GM18498 (cell line): ENCODE data around the gene GRAMD2A.

Source experiments
- ATAC-seq: cut with Tn5 transposase; IDR thresholded peaks from one replicate; pipeline ENCODE4 v1.9.1; 2021; ENCODE audit warnings: mild to moderate bottlenecking, moderate library complexity; ENCODE audit not compliant: unreplicated experiment

GRAMD2A gene

DNA sequence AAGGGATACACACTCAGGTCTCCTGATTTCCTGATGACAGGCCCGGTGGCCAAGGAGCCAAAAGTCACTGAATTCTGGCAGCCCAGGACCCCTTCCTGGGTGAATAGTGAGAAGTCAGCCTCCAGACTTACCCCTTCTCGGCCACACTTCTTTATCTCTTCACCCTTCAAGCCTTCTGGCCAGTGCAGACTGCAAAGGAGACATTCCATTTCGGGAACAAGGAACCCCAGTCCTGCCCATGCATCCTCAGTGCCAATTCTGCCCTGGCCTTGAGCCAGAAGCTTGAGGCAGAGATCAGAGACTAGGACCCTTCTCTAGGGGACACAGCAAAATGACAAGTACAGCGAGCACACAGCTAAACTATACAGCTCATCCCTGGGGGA lies 28.8 kb downstream of the GRAMD2A start:
- no peak for ATAC-seq

GRCh38 chr15:72168131-72168807 lies 29.3 kb downstream of the GRAMD2A start:
- no peak for ATAC-seq

DNA sequence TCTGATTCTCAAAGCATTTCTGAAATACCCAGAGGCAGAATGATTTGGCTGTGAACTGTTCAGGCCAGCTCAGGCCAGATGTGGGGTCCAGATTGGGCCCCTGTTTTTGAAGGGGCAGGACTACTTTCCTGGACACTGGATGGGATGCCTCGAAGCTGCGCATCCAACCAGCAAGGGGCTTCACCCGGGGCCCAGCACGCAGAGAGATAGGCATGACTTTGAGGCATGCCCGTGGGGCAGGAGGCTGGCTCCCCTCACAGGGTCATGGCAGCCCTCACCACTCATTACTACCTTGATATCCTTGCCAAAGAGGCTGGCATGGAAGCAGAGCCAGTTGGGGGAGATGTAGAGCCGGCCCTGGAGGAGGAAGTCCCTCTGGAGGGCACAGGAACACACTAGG lies 30.1 kb downstream of the GRAMD2A start:
- ATAC-seq, result no peak

GRCh38 chr15:72166716-72167417 lies 30.7 kb downstream of the GRAMD2A start:
- ATAC-seq, result no peak

DNA sequence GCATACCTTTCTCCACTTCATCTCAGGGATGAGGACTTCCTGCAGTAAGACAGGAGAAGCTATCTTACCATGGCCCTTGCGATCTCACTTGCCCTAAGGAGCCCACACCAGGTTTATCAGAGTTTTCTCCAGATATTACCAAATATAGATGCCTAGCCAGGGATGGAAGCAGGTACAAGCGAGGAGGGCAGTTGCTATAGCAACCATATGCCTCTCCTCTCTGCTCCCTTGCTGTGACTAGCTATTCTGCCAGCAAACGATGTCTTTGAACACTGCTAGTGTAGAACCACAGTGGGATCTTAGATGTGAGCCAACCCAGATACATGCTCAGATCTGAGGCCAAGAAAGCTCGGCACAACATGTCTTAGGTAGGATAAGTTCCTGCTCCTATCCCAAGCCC lies 33.9 kb downstream of the GRAMD2A start:
- no peak for ATAC-seq

DNA sequence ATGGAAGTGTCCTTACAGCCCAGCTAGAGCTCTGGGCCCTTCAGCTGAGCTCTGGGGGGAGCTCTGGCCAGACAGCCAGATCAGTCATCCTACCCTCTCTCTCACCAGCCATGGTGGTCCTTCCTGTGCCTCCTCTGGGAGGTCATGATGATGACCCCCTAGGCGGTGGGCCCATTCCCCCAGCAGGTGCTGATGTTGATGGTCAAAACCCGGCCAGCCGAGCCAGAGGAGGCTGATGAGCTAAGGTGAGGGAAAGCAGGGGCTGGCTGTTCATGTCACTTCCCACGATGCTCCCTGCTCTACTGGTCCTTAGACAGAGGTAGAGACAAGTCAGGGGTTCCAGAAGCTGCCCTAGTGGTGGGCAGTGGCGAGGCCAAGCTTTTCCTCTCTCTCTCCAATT lies 35.0 kb downstream of the GRAMD2A start:
- no peak for ATAC-seq

DNA sequence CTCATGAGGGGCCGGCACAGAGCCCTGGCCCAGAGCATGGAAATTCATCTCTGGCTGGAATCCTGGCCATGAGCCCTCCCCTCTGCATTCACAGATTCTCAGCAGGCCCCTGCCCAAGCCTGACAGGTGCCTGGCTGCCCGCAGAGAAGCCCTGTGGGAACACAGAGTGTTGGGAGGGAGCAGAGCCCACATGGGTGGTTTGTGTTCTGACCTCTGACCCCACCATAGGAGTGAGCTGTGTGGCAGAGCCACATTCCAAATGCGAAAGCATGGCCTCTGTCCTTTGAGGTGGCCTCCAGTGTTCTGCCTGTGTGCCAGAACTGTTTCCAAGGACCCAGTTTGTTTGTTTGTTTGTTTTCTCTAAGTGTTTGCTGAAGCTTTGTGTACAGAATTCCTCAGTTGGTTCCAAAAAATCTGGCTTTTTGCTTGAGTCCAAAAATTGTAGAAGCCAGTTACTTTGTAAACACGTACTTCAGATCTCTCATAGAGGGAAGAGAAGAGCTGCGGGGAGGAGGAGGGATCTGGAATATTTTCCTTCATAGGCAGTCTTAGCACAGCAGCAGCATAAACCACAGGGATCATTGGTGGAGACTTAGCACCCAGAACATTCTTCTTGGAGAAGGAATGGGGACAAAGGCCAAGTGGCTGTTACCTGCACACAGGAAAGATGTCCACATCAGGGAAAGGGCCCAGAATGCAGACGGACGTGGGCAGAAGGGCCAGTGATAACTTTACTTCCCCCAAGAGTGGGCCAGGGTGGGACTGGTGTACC lies 36.0 kb downstream of the GRAMD2A start:
- no peak for ATAC-seq

- ATAC-seq, result no peak
Observed at GRCh38 chr15:72160696-72161245, 36.8 kb downstream of the GRAMD2A start.

GRCh38 chr15:72156928-72157327 lies 40.7 kb downstream of the GRAMD2A start:
- ATAC-seq, result no peak

GRCh38 chr15:72155635-72156616 lies 41.7 kb downstream of the GRAMD2A start:
- peak; percentile 58 for ATAC-seq

- no peak for ATAC-seq
Observed at GRCh38 chr15:72155003-72155621, 42.5 kb downstream of the GRAMD2A start.

DNA sequence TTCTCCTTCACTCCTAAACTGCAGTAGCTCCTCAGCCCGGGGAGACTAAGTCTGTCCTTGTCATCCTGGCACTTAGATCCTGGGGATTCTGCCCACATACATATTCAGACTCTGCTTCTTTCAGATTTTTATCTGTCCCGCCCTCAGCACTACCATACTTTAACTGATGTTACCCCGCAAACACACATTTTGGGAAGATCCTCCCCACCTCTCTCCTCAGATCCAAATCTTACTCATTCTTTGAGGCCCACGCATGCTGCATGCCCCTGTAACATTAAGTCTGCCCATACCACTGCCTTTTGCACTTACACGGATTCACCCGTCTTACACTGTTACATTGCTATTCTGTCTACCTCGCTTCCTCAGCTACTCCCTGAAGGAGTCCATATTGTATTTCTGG lies 43.3 kb downstream of the GRAMD2A start:
- ATAC-seq, result no peak

DNA sequence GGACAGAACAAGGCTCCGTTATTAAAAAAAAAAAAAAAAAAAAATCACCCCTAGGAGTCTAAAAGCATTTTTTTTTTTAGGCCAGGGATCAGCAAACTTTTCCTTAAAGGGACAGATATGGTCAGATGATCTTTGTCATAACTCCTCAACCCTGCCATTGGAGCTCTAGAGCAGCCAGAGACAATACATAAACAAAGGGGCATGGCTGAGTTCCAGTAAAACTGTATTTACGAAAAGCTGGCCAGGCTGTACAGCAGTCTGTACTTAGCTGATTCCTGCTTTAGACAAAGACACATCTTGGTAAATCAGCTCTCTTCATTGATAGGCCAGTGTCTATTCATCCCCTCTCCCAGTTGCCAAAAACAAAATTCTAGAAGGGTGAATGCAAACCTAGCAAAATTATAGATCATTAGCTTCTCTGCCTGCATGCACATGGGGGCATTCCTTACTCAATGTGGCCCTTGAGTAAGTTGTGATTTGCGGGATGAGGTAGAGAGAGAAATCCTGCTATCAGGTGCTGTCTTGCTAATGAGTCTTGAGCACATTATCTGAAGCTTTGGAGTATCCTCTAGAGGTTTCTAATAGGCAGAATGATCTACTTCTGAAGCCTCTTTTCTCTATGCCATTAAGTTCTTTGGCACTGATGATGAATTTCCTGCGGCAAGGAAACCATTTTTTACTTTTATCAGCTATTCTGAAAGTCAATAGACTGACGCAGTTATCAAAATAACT lies 44.2 kb downstream of the GRAMD2A start:
- no peak for ATAC-seq

- ATAC-seq, result no peak
Observed at GRCh38 chr15:72147418-72147817, 50.2 kb downstream of the GRAMD2A start.

- ATAC-seq, result no peak
Observed at GRCh38 chr15:72146934-72147333, 50.7 kb downstream of the GRAMD2A start.

DNA sequence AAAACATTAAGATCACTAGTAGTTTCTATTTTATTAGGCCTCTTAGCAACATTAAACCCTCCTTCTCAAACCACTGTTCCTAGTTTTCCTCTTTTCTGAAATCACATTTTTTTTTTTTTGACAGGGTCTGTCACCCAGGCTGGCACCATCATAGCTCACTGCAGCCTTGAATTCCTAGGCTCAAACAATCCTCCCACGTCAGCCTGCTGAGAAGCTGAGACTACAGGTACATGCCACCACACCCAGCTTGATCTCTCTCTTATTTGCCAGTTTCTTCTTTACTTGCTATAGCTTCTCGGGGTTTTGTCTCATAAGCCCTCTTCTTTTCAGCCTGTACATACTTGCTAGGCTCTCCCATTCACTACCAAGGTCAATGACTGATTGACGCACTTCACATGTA lies 51.4 kb downstream of the GRAMD2A start:
- no peak for ATAC-seq

- ATAC-seq, result peak; percentile 100
Observed at GRCh38 chr15:72141171-72142084, 56.2 kb downstream of the GRAMD2A start.

DNA sequence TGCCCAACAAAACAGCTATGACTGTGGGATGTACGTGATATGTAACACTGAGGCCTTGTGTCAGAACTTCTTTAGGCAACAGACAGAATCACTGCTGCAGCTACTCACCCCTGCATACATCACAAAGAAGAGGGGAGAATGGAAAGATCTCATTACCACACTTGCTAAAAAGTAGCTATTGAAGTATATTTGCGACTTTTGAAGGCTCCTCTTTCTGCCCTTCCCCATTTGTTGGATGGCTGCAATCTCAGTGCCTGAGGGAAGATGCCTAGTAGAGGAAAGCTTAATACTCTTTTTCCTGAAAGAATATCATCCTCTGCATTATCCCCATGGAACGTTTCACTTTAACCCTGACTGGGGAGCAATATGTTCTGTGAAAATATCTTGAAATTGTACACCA lies 57.5 kb downstream of the GRAMD2A start:
- no peak for ATAC-seq
